Frontal cortex (tissue), 4 donors: ENCODE data around the gene CAPZB. TPM values are rescaled to one million over a fixed set of nuclear protein-coding genes. Genes with fewer than 3 reads are reported as not detected.

ENCODE experiments used
- DNase-seq, 2 donors: peaks; one replicate each; pipeline ENCODE4 v3.0.0; 2012; ENCODE audit warnings: low spot score in 2 of 2
- FAIRE-seq: peaks from 2 replicates; lab custom pipeline; 2012; peaks lifted over from hg19 to GRCh38; lab: Jason Lieb, UNC
- total RNA-seq: library from RNA; depleted of rRNA; stranded (reverse); fragments of >200 nt; gene quantifications from one replicate; pipeline ENCODE4 v1.2.3, GENCODE V29; 2014
- donor health status: control.
- donor health status: control.
- donor health status: control.

Gene CAPZB
- total RNA-seq, 1 donor from 2014 or later = 47.7 TPM

DNA sequence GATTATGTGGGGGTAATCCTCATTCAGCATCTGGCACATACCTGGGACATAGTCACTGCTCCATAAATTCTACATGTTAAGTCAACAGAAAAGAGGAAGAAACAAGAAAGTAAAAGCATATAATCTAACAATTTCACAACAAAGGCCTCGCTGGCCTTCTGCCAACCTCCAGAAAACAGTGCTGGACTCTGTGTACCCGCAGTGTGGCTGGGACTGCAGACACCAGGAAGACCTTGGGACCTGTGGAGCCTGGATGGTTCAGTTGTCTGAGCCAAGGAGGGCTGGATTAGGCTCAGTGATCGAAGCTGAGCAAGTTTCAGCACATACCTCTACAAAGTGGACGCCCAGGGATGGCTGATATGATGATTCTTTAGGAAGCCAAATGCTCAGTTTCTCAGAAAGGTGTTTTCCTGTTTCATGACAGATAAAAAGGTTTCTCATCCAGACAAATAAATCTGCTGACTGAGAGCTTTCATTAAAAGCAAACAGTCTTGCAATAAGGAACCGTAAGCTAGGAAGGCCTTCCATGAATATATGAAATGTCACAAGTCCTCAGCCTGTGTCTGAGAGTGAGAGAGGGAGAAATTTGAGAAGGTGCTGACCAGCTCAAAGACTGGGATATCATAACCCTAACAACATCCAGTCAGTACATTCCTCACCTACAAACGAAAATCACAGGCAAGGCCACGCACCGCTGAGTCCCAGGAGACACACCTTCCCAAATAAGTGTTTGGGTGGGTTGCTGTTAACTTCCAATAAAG, 48.4 kb downstream of the CAPZB start:
- DNase-seq (no peak), FAIRE-seq (no peak)

DNA sequence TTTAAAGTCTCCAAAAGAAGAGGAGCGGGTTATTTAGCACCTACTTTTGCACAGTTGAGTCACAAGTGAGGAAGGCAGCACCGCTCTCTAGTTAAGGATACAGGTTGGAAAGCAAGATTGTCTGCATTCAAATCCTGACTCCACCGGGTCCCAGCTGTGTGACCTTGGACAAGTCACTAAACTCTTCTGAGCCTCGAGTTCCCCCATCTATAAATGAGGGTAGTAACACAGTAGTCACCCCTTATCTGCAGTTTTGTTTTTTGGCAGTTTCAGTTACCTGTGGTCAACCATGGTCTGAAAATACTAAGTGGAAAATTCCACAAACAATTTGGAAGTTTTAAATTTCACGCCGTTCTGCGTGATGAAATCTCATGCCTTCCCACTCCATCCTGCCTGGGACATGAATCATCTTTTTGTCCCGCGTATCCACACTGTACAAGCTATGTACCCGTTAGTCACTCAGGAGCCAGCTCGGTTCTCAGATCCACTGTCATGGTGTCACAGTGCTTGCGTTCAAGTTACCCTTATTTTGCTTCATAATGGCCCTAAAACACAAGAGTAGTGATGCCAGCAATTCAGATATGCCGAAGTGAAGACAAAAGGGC, 49.4 kb downstream of the CAPZB start:
- DNase-seq = no peak
- no peak for FAIRE-seq

DNA sequence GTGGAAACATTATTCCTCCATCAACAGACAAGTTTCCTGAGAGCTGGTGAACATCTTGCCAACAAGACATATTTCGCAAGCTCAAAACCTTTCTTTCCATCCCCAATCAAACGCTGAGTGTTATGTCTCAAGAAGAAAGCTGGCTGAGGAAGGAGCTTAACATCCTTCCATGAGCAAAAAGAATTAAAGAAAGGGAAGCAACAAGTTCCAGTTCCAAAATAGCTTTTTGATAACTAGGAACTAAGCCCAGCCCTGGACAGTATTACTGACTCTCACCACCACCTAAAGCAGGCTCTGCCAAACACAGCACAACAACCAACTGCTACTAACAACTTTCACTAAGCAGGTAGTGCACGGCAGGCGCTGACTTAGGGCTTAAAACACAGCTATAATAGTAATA, 50.2 kb downstream of the CAPZB start:
- DNase-seq = no peak
- no peak for FAIRE-seq

DNA sequence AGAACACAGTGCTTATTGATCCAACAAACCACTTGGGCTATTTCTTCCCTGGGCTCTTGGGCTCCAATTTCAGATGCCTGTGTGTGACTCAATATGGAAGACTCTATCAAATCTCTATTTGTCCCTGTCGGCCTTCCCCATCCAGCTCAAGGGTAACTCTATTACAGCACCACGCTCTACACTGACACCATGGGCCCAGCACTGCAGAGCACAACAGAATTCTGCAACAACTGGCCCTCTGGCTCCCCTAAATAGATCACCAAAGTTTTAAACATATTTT, 51.7 kb downstream of the CAPZB start:
- no peak for DNase-seq
- no peak for FAIRE-seq

DNA sequence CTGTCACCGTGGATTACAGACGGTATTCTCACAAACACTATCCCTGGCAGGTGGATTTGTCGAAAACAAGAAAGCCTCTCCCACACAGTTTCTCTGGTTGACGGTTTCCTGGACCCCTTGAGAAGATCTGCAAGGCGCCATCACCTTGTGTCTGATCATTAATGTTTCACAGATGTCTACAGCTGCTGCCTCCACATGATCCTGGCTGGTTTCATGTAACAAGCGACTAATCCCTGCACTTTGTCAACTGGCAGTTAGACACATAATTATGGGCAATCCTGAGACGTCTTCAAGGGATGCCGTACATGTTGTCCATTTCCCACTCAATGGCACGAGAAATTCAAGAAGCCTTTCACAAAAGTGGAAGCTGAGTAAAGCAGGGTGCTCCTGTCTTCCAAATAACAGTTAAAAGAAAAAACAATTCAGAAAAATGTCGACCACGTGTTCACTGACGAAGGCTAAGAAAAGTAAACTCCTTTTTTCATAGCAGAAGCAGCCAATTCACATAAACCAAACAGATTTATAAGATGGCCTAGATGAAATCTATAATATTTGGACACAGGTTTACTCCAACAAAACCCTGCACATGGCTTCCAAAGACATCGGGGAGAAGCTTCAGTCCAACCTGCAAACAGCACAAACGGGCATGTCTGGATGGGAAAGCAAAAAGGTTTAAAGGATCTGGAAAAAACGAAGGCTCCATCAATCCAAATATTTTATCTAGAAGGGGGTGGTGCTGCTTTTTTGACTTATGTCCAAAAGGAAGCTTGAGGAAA, 52.2 kb downstream of the CAPZB start:
- FAIRE-seq = no peak
- DNase-seq = no peak

DNA sequence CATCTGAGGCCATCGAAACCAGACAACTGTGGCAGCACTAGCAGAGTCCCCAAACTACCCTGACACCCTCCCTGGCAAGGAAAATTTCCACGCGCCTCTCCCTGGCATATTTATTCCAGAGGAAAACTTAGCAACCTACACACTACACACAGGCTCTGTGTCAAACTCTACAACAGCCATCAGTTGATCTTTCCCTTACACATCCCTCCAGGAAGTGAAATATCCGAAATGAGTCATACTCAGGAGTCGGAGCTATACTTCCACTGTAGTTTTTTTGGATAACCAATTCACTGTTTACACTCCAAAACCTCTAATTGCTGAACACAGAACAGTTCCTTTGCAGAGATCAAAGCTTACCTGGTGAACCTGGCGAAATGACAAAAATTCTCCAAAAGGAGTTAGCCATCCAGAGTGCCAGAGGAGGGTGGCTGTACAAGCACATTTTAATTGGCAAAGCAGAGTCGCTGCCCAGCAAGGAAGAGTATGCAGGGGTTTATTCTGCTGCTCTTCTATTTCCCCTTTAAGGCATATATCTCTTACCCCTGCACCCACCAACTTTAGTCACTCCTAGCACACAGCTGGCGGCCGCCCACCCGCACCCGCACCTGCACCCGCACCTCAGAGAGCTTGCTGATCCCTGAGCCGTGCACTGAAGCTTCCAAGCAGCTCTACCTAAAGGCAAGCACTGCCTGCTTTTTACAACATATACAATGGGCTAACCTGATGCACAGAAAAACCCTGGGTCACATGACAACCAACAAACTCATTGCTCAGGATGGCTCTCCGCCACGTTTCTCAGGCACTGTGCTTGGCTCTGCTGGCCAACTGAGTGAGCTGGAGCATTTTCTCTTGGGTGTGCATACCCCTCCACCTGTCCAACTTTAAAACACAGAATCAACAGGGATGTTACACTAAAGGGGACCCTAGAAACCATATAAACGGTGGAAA, 54.9 kb downstream of the CAPZB start:
- FAIRE-seq (no peak), DNase-seq (peak in 1 of 2 donors; percentile 55)

DNA sequence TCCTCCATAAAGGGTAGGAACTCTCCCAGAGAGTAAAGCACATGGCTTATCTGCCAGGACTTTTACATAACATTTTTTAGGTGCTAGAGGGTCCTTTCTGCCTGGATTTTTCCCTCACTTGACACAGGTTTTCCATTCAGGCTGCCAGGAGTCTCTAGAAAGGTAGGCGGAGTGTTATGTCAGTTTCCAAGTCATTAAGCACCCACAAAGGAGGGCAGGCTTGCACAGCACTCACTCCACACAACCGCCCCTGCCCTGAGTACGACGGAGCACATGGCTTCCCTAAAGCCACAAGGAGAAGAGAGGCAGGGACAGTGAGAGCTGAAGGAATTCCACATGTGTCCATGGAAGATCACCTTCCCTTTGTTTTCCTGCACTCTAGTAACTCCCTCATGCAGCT, 55.7 kb downstream of the CAPZB start:
- FAIRE-seq (no peak), DNase-seq (no peak)

DNA sequence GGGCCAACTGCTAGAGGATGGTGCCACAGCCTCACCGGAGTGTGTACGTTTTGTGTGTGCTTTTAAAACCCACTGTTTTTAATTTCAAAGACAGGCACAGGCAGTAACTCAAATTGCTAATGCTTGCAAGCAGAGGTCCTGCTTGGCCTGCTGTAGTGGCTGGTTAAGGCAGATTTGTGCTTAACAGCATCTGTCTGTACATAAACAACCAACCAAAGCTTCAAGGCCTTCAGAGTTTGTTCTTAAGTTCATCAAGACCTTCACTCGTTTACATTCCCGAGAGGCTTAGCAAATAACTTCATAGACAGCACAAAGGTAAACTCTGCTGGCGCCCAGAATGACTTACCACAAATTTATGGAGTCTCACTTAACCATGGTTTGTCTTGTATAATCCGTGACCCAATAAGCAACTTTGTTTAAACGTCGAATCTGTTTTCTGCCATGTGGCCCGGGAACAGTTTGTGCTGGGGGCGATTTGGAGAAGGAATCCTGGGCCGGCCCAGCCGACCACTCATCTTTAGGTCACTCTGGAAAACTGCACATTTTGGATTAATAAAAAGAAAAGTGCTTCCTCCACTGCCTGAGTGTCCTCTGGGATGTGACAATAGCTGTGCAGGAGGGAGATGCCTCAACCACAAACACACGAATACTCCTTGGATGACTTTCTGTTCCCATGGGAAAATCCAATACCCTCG, 58.1 kb downstream of the CAPZB start:
- DNase-seq (no peak), FAIRE-seq (no peak)

DNA sequence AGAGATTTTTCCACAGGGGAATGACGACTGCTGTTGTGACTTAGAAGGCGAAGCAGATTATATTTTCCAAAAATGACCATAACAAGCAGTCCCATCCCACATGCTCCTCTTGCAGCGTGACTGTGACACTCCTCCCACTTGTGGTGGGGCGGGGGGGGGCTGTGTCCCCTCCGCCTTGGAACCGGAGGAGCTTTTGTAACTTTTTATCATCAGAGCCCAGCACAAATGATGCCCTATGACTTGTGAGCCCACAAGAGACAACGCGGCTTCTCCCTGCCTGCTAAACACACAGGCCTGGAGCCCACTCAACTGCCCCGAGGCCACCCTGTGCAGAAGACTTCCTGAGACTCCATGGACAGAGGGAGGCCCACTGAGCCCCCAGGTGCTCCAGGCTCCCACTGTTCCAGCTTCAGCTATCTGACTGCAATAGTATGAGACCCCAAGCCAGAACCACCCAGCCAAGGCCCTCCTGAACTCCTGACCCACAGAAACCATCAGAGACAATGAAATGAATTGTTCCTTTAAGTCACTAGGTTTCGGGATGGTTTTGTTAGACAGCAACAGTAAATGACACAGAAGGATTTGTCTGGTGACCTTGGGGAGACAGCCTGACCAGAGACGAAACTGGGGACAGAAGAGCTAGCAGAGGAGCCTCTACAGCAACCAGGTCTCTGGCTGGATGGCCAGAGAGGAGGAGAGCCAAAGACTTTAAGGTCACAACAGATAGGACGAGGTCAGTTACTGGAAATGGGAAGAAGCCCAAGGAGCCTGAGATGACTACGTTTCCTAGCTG, 58.8 kb downstream of the CAPZB start:
- no peak for FAIRE-seq
- DNase-seq = no peak

DNA sequence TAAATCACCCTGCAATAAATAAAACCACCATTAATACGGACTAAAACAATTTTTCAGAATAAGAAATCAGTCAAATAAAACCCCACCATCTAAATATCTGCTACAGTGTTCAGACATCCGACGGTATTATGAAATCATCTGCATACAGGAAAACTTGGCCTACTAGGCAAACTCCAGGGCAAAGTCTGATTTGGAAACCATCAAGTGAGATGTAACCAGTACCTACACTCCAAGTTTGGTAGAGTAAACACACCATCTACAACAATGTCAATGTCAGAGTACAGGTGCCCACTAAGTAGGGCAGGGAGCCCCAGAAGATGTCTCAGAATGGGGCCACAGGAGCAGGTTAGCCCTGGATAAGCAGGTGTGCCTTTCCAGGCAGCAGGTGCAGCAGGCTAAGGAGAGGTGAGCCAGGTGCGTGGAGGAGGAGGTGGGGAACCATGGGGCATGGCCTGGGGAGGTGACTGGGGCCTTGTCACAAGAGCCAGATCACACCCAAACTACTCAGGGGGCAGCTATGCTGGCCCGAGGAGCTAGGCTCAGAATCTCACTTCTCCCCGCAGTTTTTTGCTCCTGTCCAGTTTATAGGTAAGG, 59.6 kb downstream of the CAPZB start:
- DNase-seq = no peak
- FAIRE-seq = no peak

DNA sequence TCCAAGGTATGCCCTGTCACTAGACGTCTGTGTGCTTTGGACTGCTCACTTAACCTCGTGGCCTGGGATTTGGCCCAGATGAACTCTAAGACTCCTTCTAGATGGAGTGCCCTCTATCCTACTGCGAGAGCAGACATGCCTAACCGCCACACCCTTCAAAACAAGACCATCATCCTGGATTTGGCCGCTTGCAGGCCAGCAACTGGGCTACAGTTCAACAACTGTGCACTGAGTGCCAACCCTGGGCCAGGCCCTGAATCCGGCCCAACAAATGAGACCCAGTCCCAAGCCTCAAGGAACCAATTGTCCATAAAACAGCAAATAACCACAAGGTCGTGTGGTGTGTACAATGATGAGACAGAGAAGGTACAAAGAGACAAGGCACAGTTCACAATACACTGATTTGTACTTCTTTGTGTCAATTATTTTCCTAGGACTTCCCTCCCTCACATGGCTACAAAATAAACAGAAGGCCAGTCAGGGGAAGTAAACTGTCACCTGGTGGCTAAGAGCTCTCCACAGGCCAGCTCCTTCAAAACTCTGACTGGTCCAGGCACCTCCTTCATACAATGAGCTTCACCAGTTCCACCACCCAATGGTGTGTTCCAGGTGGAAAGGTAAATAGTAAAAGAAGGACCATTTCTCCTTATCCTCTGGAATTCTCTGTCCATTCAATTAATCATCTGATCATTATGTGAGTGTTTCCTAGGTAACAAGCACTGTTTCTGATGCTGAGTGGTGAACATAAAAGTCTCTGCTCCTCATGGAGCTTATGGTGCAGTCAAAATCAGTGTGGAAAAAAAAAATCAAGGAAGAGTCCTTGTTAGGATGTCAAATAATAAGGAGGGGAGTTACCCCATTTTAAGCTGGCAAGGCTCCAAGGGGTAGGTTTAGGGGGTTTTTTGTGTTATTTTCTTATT, 60.4 kb downstream of the CAPZB start:
- FAIRE-seq (no peak), DNase-seq (no peak)

DNA sequence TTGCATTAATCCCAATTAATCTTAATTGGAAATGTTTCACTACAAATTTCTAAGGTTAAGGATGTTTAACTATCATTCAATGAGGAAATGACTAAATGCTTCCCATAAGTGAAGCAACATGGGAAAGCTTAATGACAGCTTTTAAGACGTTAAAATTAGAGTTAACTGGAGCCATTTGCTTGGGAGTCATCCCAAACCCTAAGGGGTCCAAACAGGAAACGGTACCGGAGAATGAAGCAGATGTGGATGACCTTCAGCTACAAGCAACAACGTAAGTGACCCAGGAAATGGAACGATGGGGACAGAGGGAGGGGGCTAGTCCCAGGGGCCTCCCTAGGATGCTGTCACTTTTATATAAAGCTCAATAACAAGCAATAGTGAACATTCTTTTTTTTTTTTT, 62.2 kb downstream of the CAPZB start:
- DNase-seq = no peak
- FAIRE-seq = no peak

DNA sequence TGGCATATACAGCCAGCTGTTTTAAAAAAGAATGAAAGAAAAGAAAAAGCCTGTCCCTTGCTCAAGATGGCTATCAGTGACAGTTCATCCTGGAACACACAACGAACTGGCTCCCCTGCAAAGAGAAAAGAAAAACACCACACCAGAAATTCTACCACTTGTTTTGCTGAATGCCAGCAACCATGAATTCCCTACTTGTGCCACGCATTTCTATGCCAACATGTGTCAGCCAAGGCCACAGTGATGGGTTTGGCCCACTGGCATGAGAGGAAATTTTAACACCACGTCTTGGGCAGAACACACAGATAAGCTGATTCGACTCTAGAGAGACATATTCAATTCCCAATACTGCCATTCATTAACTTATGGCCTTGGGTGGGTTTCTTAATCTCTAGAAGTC, 64.0 kb downstream of the CAPZB start:
- DNase-seq (no peak), FAIRE-seq (no peak)

DNA sequence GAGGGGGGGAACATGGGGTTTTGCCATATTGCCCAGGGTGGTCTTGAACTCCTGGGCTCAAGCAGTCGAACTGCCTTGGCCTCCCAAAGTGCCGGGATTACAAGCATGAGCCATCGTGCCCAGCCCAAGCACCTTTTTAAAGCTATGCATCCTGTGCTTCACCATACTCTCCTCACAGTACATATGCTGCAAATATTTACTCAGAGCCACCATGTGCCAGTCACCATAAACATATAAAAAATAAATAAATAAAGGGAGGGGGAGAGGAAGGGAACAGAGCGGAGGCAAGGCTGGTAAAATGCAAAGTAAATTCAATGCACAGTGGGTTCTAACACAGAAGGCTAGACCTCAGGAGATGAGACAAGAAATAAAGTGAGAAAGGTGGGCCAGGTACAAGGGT, 64.7 kb downstream of the CAPZB start:
- DNase-seq (no peak), FAIRE-seq (no peak)

DNA sequence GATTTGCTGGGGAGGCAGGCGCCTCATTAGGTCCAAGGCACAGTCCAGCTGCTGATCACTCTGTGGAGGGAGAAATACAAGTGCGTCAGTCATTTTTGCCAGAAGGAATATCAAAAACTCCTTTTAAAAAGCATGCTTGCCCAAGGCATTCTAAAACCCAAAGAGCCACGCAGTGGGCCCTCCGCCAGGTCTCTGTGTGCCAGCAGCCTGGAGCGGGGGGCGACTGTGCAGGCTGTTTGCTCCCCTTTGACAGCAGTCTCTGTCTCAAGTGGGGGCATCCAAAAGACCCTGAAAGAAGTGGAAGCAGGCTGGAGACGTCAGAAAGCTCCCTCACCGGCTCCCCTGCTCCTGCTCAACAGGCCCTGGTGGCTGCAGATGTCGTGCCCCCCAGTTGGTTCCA, 65.6 kb downstream of the CAPZB start:
- DNase-seq (no peak), FAIRE-seq (no peak)

DNA sequence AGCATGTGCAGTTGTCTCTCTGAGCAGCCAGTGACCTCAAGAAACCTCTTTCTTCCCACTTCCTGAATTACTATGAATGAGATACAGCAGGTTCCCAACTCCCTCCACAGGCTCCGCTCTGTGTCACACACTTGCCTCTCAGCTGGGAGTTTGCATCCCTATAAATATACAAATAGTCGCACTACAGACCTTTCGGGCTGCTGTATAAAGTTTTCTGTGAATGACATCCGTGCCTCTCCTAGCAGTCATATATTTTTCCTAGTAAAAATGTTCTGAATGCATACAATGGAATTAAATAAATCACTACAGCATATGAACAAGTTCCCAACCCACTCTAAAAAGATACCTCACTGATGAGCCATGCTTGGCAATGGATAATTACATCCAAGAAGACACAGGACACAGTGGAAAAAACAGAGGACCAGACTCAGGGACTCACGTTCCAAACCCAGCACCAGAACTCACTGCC, 66.8 kb downstream of the CAPZB start:
- no peak for FAIRE-seq
- DNase-seq = no peak

DNA sequence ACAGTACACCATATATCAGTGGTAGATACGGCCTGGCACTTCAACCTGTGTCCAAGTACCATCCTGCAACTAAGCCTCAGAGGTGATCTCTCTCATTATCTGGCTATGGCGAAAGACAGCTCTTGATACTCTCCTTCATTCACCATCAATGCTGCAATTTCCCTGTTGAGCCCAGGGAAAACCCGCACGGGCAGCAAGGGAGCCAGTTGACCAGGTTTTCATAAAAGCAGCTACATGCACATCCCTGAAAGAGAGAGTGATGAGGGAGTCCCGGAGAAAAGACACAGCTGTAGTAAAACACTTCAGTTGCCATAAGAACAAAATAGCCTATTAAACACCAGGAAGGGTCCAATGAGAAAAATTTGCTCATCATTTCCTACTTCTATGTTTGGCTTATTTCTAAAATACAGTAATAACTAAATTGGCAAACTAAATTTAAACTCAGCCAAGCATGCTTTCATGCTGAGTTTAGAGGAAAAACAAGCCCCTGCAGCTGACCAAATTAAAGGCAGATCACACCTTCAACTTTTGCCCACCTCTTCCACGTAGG, 68.3 kb downstream of the CAPZB start:
- DNase-seq = no peak
- no peak for FAIRE-seq
